ENCODE measurements around the gene BEAN1. TPM values are rescaled to one million over a fixed set of nuclear protein-coding genes. Genes with fewer than 3 reads are reported as not detected.

BEAN1 gene
- total RNA-seq, 1 experiment from 2014 or later = 0.24 TPM

DNA sequence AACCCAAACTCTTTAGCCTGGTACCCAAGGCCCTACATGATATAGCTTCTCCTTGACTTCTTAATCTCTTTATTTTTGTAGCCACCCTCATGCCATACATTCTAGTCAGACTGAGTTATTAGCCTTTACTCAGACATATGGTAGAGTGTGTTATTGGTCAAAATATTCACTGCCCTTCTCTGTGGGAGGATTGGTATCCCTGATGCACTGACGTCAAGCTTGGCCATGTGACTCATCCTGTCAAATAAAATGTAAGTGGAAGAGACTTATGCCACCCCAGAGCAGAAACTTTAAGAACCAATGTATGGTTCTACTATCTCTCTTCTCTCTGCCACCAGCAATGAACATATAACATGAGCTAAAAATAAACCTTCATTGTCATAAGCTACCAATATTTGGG is 12.2 kb upstream of the BEAN1 start:
- H3K9ac ChIP-seq (ENCODE audit: extremely low read depth, insufficient read length, low read length) = no peak overlapping the region
- Mint-ChIP-seq H3K27me3 (ENCODE audit: low read depth) (peaks cover 35% of the 10 kb centered on the region), H3K4me1 (peaks cover 0 to 6% of the 10 kb centered on the region in 2 experiments; a peak in 2 of 4 replicates), H3K36me3 (ENCODE audit: insufficient read depth in 1 of 3, low read depth in 3 of 3) (peaks cover 2 to 7% (median 4%) of the 10 kb centered on the region in 3 experiments; a peak in 5 of 7 replicates), H3K27ac (no peak overlapping the region), H3K4me3 (no peak overlapping the region), H3K9me3 (peaks cover 8 to 13% of the 10 kb centered on the region in 2 experiments)
- H3T11ph ChIP-seq (ENCODE audit: low read length) = no peak overlapping the region
- H4K8ac ChIP-seq (replicated peaks; ENCODE audit: insufficient read length, low read depth, low read length) = no peak overlapping the region
- no peaks in the 10 kb centered on the region for H3K27me3 ChIP-seq (ENCODE audit: insufficient read depth, low read length)
- DNase-seq = no peak
- WGBS (ENCODE audit: extremely low coverage, insufficient read length, low lambda C conversion rate) = no CpG with 5 or more reads among the region's 1 CpG
- no peaks in the 10 kb centered on the region for H3K9me3 ChIP-seq (ENCODE audit: control insufficient read depth, low read depth, low read length)
- no peak overlapping the region for H3K4ac ChIP-seq (ENCODE audit: low read depth, low read length)
- H3K23me2 ChIP-seq (ENCODE audit: insufficient read length, low read depth, low read length, poor library complexity, severe bottlenecking) = no peaks in the 10 kb centered on the region
- no peaks in the 10 kb centered on the region for H3K79me1 ChIP-seq (ENCODE audit: insufficient read depth, low read depth, low read length, poor library complexity, severe bottlenecking)
- H3K79me2 ChIP-seq (ENCODE audit: insufficient read depth, low read length) = no peaks in the 10 kb centered on the region
- no peaks in the 10 kb centered on the region for H3K4me1 ChIP-seq (ENCODE audit: insufficient read depth, low read length)
- H3K27ac ChIP-seq (ENCODE audit: insufficient read length, low read depth, low read length) = no peak overlapping the region
- no peak overlapping the region for H2BK5ac ChIP-seq (ENCODE audit: insufficient read length, low read length)
- no peak overlapping the region for H2BK12ac ChIP-seq (ENCODE audit: insufficient read length, low read depth, low read length)
- no peak overlapping the region for H3K23ac ChIP-seq (ENCODE audit: insufficient read length, low read depth, low read length)
- H2BK20ac ChIP-seq (ENCODE audit: low read depth, low read length, poor library complexity, severe bottlenecking) = no peak overlapping the region
- H3K4me2 ChIP-seq (ENCODE audit: insufficient read depth, insufficient read length, low read length) = no peak overlapping the region
- H2BK120ac ChIP-seq (ENCODE audit: low read depth, low read length, poor library complexity, severe bottlenecking) = no peak overlapping the region
- H3K18ac ChIP-seq (ENCODE audit: insufficient read length, low read depth, low read length) = no peak overlapping the region
- H4K5ac ChIP-seq (ENCODE audit: insufficient read length, low read depth, low read length) = no peak overlapping the region
- H4K20me1 ChIP-seq (ENCODE audit: control insufficient read depth, insufficient read depth, insufficient read length) = no peaks in the 10 kb centered on the region
- no peak for TF ChIP-seq CTCF (conservative IDR thresholded peaks at IDR 0.05)
- H2BK15ac ChIP-seq (ENCODE audit: low read depth, low read length) = no peak overlapping the region
- H2AK5ac ChIP-seq (ENCODE audit: insufficient read length, low read length) = no peak overlapping the region
- no peak overlapping the region for H4K91ac ChIP-seq (ENCODE audit: insufficient read length, low read depth, low read length)
- H3K14ac ChIP-seq (ENCODE audit: insufficient read depth, low read length) = no peak overlapping the region
- H2AFZ ChIP-seq (ENCODE audit: low read length) = no peak overlapping the region
- no peak overlapping the region for H3K56ac ChIP-seq (ENCODE audit: insufficient read length, low read depth, low read length)
